ENCODE data around the gene POLR3E.

The POLR3E gene

GRCh38 chr16:22282254-22282892 is 14.8 kb upstream of the POLR3E start:
- Histone ChIP-seq H3K27me3 (ENCODE audit: insufficient read depth, low read depth, severe bottlenecking) (no peaks in the 10 kb centered on the region), H3K9me3 (ENCODE audit: severe bottlenecking) (no peaks in the 10 kb centered on the region), H3K36me3 (peaks cover 84% of the 10 kb centered on the region), H3K4me3 (ENCODE audit: low read depth, low read length) (no peak overlapping the region), H3K27ac (no peak overlapping the region)
- DNase-seq = no peak
- TF ChIP-seq CTCF (IDR thresholded peaks at IDR 0.05; ENCODE audit: low read depth, low read length) = no peak

- peaks cover 65% of the 10 kb centered on the region for H3K36me3 ChIP-seq
- no peak for DNase-seq
- TF ChIP-seq CTCF (IDR thresholded peaks at IDR 0.05; ENCODE audit: low read depth, low read length) = no peak
- no peaks in the 10 kb centered on the region for H3K27me3 ChIP-seq (ENCODE audit: insufficient read depth, low read depth, severe bottlenecking)
- no peak overlapping the region for H3K4me3 ChIP-seq (ENCODE audit: low read depth, low read length)
- H3K27ac ChIP-seq = no peak overlapping the region
- no peaks in the 10 kb centered on the region for H3K9me3 ChIP-seq (ENCODE audit: severe bottlenecking)
Measured at GRCh38 chr16:22284637-22285036, 12.6 kb upstream of the POLR3E start.

- Histone ChIP-seq H3K9me3 (ENCODE audit: severe bottlenecking) (no peaks in the 10 kb centered on the region), H3K4me3 (ENCODE audit: low read depth, low read length) (no peak overlapping the region), H3K36me3 (peaks cover 60% of the 10 kb centered on the region), H3K27me3 (ENCODE audit: insufficient read depth, low read depth, severe bottlenecking) (no peaks in the 10 kb centered on the region), H3K27ac (no peak overlapping the region)
- no peak for TF ChIP-seq CTCF (IDR thresholded peaks at IDR 0.05; ENCODE audit: low read depth, low read length)
- no peak for DNase-seq
Measured at GRCh38 chr16:22285080-22285479, 12.1 kb upstream of the POLR3E start.

GRCh38 chr16:22291020-22291419 is 6.2 kb upstream of the POLR3E start:
- Histone ChIP-seq H3K4me3 (ENCODE audit: low read depth, low read length) (no peak overlapping the region), H3K36me3 (peaks cover 5% of the 10 kb centered on the region), H3K27me3 (ENCODE audit: insufficient read depth, low read depth, severe bottlenecking) (no peaks in the 10 kb centered on the region), H3K27ac (no peak overlapping the region), H3K9me3 (ENCODE audit: severe bottlenecking) (no peaks in the 10 kb centered on the region)
- no peak for DNase-seq
- TF ChIP-seq CTCF (IDR thresholded peaks at IDR 0.05; ENCODE audit: low read depth, low read length) = no peak

GRCh38 chr16:22291860-22292318 is 5.3 kb upstream of the POLR3E start:
- Histone ChIP-seq H3K36me3 (no peaks in the 10 kb centered on the region; the same call in none of the 2 replicates), H3K9me3 (ENCODE audit: severe bottlenecking) (no peaks in the 10 kb centered on the region), H3K4me3 (ENCODE audit: low read depth, low read length) (no peak overlapping the region), H3K27ac (no peak overlapping the region), H3K27me3 (ENCODE audit: insufficient read depth, low read depth, severe bottlenecking) (no peaks in the 10 kb centered on the region)
- TF ChIP-seq CTCF (IDR thresholded peaks at IDR 0.05; ENCODE audit: low read depth, low read length) = no peak
- no peak for DNase-seq

- Histone ChIP-seq H3K27ac (no peak overlapping the region), H3K4me3 (ENCODE audit: low read depth, low read length) (no peak overlapping the region), H3K9me3 (ENCODE audit: severe bottlenecking) (no peaks in the 10 kb centered on the region)
Measured at GRCh38 chr16:22292320-22292719, 4.9 kb upstream of the POLR3E start.

More at GRCh38 chr16:22292320-22292719, 4.9 kb upstream of the POLR3E start:
- Histone ChIP-seq H3K27me3 (ENCODE audit: insufficient read depth, low read depth, severe bottlenecking) (no peaks in the 10 kb centered on the region), H3K36me3 (peaks cover under 1% of the 10 kb centered on the region)
- no peak for TF ChIP-seq CTCF (IDR thresholded peaks at IDR 0.05; ENCODE audit: low read depth, low read length)
- DNase-seq = no peak

Data from WERI-Rb-1 (cell line).